NCI-H82 treated with DMSO at 0.1 percent for 48 hours (cell line): ENCODE data around the gene ISL2.

Experiments used
- DNase-seq: peaks from one replicate; lab custom pipeline; 2025; ENCODE audit not compliant: unreplicated experiment; lab: John Stamatoyannopoulos, UW

Gene ISL2

DNA sequence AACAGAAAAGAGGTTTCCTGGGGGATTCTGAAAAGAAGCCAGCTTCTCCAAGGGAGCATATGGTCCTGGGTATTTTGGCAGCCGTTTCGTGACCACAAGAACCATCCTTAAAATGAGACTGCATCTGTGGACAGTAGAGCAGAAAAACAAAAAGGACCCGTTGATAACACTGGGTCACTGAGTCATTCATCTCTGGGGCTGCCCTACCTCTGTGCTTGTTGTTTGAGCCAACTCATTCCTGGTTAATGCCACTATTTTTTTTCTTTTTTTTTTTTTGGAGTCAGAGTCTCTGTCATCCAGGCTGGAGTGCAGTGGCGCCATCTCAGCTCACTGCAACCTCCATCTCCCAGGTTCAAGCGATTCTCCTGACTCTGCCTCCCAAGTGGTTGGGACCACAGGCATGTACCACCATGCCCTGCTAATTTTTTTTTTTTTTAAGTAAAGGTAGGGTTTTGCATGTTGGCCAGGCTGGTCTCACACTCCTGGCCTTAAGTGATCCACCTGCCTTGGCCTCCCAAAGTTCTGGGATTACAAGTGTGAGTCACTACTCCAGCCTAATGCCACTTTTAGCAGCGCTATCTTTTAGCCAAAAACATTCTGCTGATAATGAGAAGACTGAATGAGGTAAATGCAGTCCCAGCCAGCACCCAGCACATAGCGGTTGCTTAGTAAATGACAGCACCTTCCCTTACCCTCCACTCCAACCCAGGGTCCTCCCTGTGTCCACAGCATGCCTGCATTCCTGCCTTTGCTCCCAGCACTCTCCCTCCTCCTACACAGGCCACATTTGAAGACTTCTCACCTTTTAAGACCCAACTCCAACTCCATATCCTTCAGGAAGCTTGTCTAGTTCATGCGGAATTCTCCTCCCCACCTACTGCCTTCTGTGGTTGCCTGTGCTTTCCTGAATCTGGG lies 9.1 kb upstream of the ISL2 start:
- DNase-seq = peak; percentile 73

DNA sequence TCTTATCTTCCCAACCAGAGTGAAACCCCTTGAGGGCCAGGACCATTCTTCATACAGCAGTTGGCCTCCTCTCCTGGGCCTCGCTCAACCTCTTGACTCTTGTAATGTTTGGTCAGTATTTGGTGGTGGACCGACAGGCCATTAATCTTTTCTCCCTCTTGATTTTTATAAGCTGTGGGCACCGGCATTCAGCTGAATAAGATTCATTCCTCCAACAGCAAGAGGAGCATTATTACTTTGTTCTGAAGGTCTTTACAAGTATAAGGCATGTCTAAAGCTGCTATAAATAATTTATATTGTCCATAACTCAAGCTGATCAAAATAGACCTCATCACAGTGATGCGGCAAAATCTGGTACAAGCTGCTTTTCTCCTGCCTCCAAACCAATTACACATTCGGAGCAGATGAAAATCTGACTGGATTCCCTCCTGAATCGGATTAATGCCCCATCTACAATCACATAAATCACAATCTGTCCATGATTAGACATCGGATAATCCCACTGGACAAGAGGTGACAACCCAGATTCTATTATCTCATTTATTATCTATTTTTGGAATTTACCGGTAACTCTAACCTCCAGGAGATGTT lies 8.4 kb upstream of the ISL2 start:
- peak; percentile 97 for DNase-seq

DNA sequence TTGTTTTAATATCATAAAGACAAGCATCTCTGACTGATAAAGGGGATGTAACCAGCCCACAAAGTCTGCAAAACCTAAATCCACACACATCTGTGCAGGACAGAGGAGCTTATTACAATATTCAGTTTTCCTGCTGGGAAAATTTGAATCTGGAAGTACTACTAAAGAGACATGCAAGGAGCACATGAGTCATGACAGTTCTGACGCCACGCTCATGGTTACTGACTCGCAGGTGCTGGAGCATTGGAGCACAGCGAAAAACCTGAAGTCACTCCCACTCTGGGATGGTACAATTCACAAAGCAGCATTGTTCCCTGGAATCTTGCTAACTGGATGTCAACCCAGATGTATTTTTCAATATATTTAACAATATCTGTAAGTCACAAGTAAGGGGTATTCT lies 7.6 kb upstream of the ISL2 start:
- no peak for DNase-seq

DNA sequence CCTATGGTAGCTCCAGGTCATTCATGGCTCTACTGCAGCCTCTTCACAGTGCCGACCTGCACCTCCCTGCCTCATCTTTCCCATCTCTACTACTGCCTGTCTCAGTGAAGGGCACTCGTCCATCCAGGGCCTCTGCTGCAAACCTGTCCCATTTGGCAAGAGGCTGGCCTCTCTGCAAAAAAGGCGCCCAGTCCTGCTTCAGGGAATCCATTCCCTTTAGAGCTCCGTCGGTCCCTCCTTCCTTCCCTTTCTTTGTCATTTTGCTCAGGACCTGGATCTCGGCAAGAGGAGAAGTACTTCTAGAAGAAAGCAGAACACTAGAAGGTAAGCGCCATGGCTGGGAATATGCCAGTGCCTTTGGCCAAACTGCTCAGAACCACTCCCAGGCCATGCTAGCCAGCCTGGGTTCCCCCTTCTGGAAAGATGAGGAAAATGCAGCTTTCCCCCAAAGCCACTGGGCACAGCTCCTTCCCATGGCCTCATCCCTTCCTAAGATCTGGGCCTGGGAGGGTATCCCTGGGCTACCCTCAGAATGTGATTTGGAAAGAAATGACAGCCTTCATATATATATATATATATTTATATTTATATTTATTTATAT lies 6.4 kb upstream of the ISL2 start:
- peak; percentile 52 for DNase-seq

DNA sequence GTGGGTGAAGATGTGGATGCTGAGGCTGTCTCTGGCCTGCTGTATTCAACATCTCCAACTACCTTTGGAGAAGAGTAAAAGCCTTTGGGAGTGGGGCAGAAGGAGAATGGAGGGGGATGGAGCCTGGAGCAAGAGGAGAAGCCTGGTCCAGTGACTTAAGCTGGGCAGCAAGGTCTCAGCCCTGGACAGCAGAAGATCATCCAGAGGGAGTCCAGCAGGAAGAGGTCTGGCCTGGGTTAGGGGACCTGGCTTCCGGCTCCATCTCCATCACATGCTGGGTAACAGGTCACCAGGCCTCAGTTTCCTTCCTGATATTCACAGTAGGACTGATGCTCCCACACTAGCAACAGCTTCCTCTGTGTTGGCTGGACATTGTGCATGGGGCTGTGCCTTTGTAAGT lies 3.8 kb upstream of the ISL2 start:
- DNase-seq = no peak

DNA sequence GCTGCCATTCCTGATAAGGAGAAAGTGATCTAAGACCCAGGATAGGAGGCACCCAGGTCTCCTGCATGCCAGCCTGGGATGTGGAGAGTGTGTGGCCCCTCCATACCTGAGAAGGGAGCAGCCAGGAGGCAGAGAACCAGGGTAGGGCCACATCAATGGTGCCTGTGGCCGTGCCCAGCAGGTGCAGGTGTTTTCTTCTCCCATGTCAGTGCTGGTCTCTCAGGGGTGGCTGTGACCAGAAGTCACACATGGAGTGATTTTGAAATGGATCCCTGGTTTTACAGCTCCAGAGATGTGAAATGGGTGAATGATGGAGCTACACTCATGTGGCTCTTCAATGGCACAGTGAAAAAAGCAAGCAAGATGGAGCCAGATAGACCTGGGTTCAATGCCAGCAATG lies 3.3 kb upstream of the ISL2 start:
- DNase-seq = no peak

DNA sequence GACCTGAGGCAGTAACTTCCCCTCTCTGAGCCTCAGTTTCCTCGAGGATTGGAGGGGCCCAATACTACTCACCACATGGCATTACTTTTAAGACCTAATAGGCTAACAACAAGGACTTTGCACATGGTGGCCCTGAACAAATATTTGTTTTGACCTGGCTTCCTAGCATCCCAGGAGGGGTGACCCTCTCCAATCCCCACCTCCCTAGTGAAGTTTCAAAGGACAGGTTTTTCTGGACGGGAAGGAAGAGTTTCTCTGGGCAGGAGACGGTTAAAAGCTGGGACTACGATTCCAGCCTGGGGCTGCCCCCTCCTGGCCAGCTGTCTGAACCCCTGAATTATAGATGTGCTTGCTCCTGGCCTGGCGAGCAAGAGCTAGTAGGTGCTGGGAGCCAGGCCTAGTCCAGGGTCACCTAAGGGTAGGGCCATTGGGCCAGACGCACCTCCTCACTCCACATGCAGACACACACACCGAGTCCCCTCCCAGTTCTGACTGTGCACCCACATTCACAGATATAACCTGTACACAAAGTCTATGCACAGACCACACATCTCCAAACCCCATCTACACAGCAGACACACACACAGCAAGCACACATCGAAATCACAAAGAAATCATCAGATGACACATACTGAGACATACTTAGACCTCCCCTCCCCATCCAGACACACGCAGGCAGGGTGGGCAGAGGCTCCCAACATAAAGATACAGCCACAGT lies 2.7 kb upstream of the ISL2 start:
- DNase-seq = no peak

DNA sequence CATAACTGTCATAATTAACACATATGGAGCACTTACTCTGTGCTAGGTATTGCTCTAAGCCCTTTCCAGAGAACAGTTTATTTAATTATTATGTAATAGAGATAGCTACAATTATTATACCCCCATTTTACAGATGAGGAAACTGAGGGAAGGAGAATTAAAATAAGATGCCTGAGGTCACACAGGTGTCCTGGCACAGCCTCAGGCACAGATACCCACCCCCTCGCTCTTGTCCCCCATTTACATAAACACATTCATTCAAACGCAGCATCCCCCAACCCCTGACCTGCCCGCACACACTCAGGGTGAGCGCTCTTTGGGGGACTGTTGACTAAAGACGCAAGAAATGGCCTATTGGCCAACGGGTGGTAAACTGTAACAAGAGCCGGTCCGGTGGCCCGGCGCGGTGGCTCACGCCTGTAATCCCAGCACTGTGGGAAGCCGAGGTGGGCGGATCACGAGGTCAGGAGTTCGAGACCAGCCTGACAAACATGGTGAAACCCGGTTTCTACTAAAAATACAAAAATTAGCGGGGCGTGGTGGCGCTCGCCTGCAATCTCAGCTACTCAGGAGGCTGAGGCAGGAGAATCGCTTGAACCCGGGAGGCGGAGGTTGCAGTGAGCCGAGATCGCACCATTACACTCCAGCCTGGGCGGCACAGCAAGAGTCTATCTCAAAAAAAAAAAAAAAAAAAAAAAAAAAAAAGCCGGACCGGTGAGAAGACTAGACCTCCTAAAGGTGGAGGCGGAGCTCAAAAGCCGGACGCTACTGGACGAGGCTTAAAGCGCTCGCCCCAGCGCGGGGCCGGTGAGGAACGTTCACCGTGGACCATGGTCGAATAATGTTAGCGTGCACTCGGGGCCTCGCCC lies 1.9 kb upstream of the ISL2 start:
- no peak for DNase-seq

DNA sequence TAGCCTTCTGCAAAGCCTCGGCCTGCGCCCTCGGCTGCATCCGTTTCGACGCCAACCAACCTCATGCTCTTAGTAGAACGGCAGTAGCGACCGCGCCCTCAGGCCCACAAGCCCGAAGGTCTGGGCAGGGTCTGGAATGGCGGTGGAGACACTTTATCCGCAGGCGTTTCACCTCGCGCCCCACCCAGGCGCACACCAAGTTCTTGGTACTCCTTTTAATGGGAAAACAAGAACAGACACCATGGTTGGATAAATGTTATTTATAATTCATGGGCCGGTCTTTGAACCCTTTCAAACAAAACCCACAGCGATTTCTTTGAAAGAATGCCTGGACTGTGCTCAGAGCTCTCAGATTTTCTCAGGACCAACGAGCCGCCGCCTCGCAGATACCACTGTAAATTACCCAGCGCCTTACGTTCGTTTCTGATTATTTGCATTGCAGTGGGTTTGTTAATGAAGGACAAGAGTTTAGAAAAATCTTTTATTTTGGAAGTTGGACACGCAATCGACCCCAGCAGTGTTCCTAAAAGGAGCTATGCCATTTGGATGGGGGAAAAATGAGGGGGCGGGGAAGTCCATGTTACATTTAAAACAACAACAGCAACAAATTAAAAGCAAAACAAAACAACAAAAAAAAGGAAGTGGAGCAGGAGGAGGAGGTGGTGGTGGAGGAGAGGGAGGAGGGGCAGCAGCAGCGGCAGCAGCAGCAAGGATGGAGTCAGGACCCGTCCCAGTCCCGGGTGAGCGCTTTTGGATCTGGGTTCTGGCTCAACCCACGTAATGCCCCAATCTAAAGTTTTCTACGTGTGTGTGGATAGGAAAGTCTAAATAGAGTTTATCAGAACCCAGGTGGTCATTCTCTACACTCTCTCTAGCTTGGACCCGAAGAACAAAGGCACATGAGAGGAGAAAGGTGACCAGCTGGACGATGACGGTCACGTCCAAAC lies 993 bp upstream of the ISL2 start:
- peak; percentile 55 for DNase-seq

DNA sequence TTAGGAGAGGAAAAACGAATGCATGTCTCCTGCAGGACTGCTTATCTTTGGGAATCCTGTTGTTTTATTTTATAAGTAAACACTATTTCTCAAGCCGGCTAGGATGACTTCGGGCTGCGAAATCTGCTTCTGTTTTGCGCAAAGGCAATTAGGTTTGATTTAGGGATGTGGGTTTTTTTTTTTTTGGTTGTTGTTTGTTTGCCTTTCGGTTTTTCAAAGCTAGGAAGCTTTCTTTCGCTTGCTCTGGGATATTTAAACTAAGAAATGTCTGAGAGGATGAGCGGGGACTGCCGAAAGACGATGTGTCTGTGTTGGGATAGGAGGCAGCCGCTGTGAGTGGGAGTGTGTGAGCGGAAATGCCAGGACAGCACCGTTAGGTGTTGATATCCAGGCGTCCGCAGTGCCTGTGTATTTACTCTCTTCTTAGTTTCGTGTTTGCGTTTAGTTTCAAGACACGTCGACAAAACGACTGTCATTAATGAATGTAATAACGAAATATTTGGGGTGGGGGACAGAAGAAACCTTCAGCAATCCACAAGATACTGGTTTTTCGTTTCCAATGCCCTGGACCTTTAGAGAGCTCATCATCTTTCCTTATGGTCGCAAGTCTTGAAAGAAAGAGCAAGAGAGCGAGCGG lies 604 bp downstream of the ISL2 start:
- no peak for DNase-seq

DNA sequence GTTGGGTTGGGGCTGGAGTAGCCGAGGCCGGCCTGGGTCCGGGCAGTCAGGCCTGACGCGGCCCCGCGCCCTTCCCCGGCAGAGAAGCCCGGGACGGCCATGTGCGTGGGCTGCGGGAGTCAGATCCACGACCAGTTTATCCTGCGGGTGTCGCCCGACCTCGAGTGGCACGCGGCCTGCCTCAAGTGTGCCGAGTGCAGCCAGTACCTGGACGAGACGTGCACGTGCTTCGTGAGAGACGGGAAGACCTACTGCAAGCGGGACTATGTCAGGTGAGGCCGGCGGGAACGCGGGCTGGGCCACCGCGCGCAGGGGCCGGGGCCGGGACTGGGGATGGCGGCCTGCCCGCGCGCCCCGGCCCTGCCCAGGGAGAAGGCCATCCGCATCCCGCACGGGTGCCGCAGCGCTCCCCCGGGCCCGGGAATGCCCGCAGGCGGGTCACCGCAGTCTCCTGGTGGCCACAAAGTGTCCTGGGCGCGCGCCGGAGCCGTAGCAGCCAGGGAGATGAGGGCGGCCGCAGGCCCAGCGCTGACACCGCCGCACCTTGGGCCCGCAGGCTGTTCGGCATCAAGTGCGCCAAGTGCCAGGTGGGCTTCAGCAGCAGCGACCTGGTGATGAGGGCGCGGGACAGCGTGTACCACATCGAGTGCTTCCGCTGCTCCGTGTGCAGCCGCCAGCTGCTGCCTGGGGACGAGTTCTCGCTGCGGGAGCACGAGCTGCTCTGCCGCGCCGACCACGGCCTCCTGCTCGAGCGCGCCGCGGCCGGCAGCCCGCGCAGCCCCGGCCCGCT lies 1.3 kb downstream of the ISL2 start:
- DNase-seq = no peak

DNA sequence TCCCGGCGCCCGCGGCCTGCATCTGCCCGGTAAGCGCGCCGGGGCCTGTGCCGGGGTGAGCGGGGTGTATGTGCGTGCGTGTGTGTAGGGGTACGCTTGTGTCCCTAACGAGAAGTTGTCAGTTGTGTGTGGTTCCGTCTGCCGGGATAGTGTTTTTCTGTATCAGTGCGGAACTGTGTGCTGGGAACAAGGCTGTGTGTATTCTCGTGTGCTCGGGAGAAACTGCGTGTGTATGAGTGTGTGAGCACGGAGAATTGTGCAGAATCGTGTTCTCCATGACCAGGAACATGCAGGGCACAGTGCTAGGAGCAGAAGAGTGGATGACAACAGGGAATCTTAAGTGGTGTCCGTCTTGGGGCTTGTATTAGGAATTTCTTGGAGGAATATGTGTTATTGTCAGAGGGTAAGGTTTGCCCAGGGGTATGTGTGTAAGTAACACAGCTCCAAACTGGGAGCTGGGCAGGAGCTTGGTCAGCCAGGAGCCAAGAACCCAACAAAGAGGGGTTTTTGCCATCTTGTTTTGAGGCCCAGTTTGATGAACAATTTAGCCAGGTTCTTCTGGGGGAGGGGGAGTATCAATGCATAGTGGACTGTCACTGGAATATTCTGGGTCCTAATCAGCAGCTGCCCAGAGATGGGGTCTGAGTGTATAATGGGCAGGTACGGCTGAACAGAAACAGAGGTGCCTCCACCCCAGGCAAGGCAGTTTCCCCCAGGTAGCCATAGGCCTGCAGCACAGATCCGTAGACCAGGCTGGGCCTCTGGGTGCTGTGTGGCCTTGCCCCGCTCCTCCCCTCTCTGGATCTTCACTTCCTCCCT lies 2.1 kb downstream of the ISL2 start:
- DNase-seq = no peak

DNA sequence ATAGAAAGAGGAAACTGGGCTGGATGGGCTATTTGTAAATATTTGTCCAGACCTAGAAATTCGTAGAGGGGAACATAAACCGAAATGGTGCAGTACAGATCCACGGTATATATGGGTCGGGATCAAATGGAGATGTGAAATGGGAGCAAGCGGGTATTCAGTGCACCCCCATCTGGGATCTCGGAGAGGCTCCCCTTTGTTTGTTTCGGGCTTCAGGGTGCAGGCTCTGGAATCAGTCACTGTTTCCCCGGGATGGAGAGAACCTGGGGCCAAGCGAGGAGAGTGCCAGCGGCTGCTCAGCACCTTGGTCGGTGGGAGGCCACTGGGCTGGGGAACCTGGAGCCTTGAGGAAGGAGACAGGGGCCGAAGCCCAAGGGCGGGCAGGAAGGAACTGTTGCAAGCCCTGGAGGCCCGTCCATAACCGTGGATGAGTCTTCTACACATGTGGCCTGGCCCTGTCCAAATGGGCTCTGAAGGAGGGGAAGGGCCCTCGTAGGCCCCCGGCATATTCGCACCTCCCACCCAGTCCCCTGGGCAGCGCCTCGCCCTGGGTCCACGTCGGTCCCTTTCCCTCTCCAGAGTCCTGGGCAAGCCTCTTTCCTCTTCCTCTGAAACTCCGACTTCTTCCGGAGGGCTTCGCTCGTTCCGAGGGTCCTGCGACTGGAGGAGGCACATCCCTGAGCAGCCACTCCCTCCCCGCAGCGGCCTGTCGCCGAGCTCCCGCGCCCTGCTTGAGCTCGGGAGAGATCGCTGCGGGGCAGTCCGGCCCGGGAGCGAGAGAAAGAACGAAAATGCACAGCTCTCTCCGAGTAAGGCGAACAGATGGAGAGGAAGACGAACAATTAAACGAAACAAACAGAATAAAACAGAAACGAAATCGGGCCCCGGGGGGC lies 3.0 kb downstream of the ISL2 start:
- DNase-seq = no peak

DNA sequence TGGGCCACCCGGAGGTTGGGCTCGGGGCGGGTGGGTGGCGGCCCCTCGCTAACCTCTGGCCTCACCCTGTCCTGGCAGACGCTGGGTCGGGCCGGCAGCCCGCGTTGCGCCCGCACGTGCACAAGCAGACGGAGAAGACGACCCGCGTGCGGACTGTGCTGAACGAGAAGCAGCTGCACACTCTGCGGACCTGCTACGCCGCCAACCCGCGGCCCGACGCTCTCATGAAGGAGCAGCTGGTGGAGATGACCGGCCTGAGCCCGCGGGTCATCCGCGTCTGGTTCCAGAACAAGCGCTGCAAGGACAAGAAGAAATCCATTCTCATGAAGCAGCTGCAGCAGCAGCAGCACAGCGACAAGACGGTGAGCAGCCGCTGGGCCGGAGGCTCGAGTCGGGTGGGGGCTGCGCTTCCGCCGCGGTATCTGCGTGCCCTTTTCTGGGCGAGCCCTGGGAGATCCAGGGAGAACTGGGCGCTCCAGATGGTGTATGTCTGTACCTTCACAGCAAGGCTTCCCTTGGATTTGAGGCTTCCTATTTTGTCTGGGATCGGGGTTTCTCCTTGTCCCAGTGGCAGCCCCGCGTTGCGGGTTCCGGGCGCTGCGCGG lies 3.7 kb downstream of the ISL2 start:
- DNase-seq = no peak

DNA sequence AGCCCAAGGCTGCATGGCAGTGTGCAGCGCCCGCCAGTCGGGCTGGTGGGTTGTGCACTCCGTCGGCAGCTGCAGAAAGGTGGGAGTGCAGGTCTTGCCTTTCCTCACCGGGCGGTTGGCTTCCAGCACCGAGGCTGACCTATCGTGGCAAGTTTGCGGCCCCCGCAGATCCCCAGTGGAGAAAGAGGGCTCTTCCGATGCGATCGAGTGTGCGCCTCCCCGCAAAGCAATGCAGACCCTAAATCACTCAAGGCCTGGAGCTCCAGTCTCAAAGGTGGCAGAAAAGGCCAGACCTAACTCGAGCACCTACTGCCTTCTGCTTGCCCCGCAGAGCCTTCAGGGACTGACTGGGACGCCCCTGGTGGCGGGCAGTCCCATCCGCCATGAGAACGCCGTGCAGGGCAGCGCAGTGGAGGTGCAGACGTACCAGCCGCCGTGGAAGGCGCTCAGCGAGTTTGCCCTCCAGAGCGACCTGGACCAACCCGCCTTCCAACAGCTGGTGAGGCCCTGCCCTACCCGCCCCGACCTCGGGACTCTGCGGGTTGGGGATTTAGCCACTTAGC lies 4.3 kb downstream of the ISL2 start:
- DNase-seq = no peak
